Stimulated activated CD4-positive, alpha-beta T cell treated with anti-CD3 and anti-CD28 coated beads, Interleukin-4, amount 100 ng/mL, for 48 hours (primary cell): ENCODE measurements around the gene TRAK2.
A peak's percentile ranks its signal among the peaks of the same experiment; 100 is the strongest.

Experiments
- DNase-seq, 2 donors: peaks; one replicate each; pipeline ENCODE4 v3.0.0-alpha.2; 2020; ENCODE audit warnings: low read depth in 2 of 2

TRAK2 gene

GRCh38 chr2:201361078-201361733, 90.1 kb downstream of the TRAK2 start:
- DNase-seq = no peak

- no peak for DNase-seq
These were observed 91.0 kb downstream of the TRAK2 start for GRCh38 chr2:201360256-201360655.

GRCh38 chr2:201358684-201359083, 92.6 kb downstream of the TRAK2 start:
- peak in 1 of 2 donors; percentile 36 for DNase-seq

DNA sequence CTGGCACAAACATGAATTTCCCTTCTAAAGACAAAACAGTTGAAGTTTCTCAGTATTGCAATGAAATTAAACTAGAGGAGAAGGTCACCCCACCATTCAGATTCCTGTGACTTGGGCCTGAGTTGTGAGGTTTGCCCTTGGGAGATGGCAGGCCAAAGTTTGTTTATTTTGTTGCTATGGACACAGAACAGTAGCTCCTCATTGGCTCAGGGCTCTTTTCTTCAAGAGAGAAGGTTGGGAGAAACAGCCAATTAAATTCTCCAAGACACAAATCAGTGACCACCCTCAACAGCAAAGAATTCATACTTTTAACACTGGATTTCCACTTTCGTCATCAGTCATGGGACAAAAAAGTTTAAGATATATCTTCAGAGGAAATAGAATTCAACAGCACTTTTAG, 94.0 kb downstream of the TRAK2 start, which contains the start of gene FLACC1:
FLACC1 (minus strand) TSS at position 125 of the 400 bp plus-strand sequence. CDS start 5,941 bp downstream, outside the sequence.
- DNase-seq = no peak

GRCh38 chr2:201353116-201353515, 98.1 kb downstream of the TRAK2 start:
- DNase-seq = no peak

GRCh38 chr2:201350879-201351278, 100.4 kb downstream of the TRAK2 start:
- no peak for DNase-seq

- DNase-seq = no peak
These were observed 101.7 kb downstream of the TRAK2 start for GRCh38 chr2:201349601-201350000.

DNA sequence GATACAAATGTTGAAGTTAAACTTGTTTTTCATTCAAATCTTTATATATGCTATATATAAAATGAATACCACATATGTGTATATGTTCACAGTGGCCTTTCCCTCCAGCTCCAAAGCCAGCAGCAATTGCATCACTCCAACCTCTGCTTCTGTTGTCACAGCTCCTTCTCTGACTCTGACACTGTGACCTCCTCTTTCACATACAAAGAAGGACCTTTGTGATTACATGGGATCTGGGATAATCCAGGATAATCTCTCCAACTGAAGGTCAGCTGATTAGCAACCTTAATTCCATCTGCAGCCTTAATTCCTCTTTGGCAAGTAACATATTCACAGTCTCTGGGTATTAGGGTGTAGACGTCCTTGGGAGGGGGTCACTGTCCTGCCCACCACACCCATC, 102.5 kb downstream of the TRAK2 start:
- DNase-seq = no peak

DNA sequence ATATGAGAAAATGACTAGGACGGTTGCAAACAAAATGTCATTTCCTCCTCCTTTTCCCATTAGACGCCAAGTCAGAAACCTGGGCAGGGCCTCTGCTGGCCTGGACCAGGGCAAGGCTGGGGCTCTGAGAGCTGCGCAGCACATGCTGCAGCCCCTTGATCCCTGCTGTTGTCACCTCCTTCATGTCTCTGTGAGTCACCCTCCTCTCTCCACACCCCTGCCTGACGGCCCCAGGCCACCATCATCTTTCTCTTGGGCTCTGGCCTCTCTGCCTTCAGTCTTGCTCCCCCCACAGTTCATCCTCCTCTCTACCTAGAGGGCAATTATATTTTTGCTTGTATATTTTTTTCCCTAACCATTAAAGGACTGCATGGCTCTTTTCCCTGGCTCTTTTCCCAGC, 104.1 kb downstream of the TRAK2 start:
- no peak for DNase-seq

GRCh38 chr2:201345625-201346213, 105.5 kb downstream of the TRAK2 start:
- no peak for DNase-seq

GRCh38 chr2:201344663-201345366, 106.4 kb downstream of the TRAK2 start:
- no peak for DNase-seq

- no peak for DNase-seq
These were observed 107.7 kb downstream of the TRAK2 start for GRCh38 chr2:201343559-201343958.

- no peak for DNase-seq
These were observed 108.3 kb downstream of the TRAK2 start for GRCh38 chr2:201342923-201343322.

- DNase-seq = no peak
These were observed 121.8 kb downstream of the TRAK2 start for GRCh38 chr2:201329409-201329808.

DNA sequence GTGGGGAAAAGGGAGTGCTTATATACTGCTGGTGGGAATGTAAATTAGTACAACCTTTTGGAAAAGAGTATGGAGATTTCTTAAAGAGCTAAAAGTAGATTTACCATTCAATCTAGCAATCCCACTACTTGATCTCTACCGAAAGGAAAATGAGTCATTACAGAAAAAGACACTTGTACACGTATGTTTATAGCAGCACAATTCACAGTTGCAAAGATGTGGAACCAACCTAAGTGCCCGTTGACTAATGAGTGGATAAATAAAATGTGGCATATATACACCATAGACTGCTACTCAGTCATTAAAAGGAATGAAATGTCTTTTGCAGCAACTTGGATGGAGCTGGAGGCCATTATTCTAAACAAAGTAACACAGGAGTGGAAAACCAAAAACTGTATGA, 123.6 kb downstream of the TRAK2 start:
- no peak for DNase-seq
